GM23338 (cell line): Measurements from ENCODE around the gene CARD9. TPM values are rescaled to one million over a fixed set of nuclear protein-coding genes. Genes with fewer than 3 reads are reported as not detected.

Source experiments
- ATAC-seq: fragments of 200-7000 bp; cut with Tn5 transposase; 3 replicates; pipeline ENCODE4 v1.9.1; 2020
- DNase-seq: peaks from one replicate; pipeline ENCODE4 v3.0.0-alpha.2; 2015; ENCODE audit warnings: low spot score
- H2AFZ ChIP-seq: fragments of 200-600 bp; sonication (generic); 2 replicates; pipeline ENCODE4 v1.8.0; 2016; ENCODE audit warnings: antibody characterized with exemption, mild to moderate bottlenecking, moderate library complexity
- H3F3A ChIP-seq: fragments of 200-600 bp; sonication (generic); replicated peaks from 2 replicates; pipeline ENCODE4 v1.8.0; 2017; ENCODE audit warnings: antibody characterized with exemption, mixed run types, low read depth
- H3K27ac ChIP-seq: fragments of 200-600 bp; sonication (generic); 2 replicates; pipeline ENCODE4 v1.6.1; 2016; ENCODE audit warnings: low read depth
- H3K27me3 ChIP-seq: fragments of 200-600 bp; sonication (generic); 2 replicates; pipeline ENCODE4 v1.8.0; 2016; ENCODE audit warnings: mild to moderate bottlenecking, mixed run types, moderate library complexity; ENCODE audit not compliant: insufficient read depth
- H3K36me3 ChIP-seq: fragments of 200-600 bp; sonication (generic); 2 replicates; pipeline ENCODE4 v1.8.0; 2016; ENCODE audit warnings: mild to moderate bottlenecking; ENCODE audit not compliant: insufficient read depth
- H3K4me1 ChIP-seq: fragments of 200-600 bp; sonication (generic); 2 replicates; pipeline ENCODE4 v1.8.0; 2016; ENCODE audit warnings: mild to moderate bottlenecking, moderate library complexity; ENCODE audit not compliant: insufficient read depth
- H3K4me2 ChIP-seq: fragments of 200-600 bp; sonication (generic); 2 replicates; pipeline ENCODE4 v1.7.1; 2017; ENCODE audit warnings: mixed run types
- H3K4me3 ChIP-seq: fragments of 200-600 bp; sonication (generic); 2 replicates; pipeline ENCODE4 v1.6.1; 2016; ENCODE audit warnings: mixed run types
- H3K79me2 ChIP-seq: fragments of 200-600 bp; sonication (generic); replicated peaks from 2 replicates; pipeline ENCODE4 v1.8.0; 2017; ENCODE audit warnings: mild to moderate bottlenecking; ENCODE audit not compliant: insufficient read depth
- H3K9me2 ChIP-seq: fragments of 200-600 bp; sonication (generic); 2 replicates; pipeline ENCODE4 v1.8.0; 2017; ENCODE audit not compliant: insufficient read depth
- H4K20me1 ChIP-seq: fragments of 200-600 bp; sonication (generic); replicated peaks from 2 replicates; pipeline ENCODE4 v1.8.0; 2017; ENCODE audit warnings: mild to moderate bottlenecking; ENCODE audit not compliant: insufficient read depth
- H3K27ac Mint-ChIP-seq: 2 replicates; pipeline ENCODE4 v1.8.0; 2020; ENCODE audit warnings: inconsistent platforms, mild to moderate bottlenecking, moderate library complexity, mixed read lengths
- H3K27me3 Mint-ChIP-seq: 3 replicates; pipeline ENCODE4 v1.8.0; 2022; ENCODE audit warnings: low read depth, mild to moderate bottlenecking, moderate library complexity, mixed read lengths, inconsistent platforms; ENCODE audit not compliant: insufficient read depth, poor library complexity
- H3K36me3 Mint-ChIP-seq: 3 replicates; pipeline ENCODE4 v1.8.0; 2021; ENCODE audit warnings: low read depth, mild to moderate bottlenecking, inconsistent platforms, moderate library complexity, mixed read lengths
- H3K4me1 Mint-ChIP-seq: 3 replicates; pipeline ENCODE4 v1.8.0; 2020; ENCODE audit warnings: mild to moderate bottlenecking, inconsistent platforms, mixed read lengths
- H3K4me3 Mint-ChIP-seq: 3 replicates; pipeline ENCODE4 v1.8.0; 2021; ENCODE audit warnings: moderate library complexity, mild to moderate bottlenecking, inconsistent platforms, mixed read lengths
- H3K9me3 Mint-ChIP-seq: 3 replicates; pipeline ENCODE4 v1.8.0; 2020; ENCODE audit warnings: moderate library complexity, mild to moderate bottlenecking, inconsistent platforms, mixed read lengths
- CREB1 ChIP-seq: fragments of 250-450 bp; sonication (Bioruptor Pico); IDR thresholded peaks from 2 replicates; pipeline ENCODE4 v1.5.0; 2020; ENCODE audit warnings: low read depth, mild to moderate bottlenecking, moderate library complexity
- CTCF ChIP-seq, 2 experiments: fragments of 200-600 bp in 1 of 2; sonication (generic) in 1 of 2; conservative IDR thresholded peaks; 2 replicates each; pipeline versions ENCODE4 v1.5.1 to v1.6.1; 2016 to 2017; ENCODE audit warnings: antibody characterized with exemption in 2 of 2, low read depth in 2 of 2, mild to moderate bottlenecking in 2 of 2, moderate library complexity in 1 of 2
- ETS1 ChIP-seq: IDR thresholded peaks from 2 replicates; pipeline ENCODE4 v1.6.1; 2016; ENCODE audit warnings: antibody characterized with exemption
- EZH2 ChIP-seq: fragments of 200-600 bp; sonication (generic); IDR thresholded peaks from one replicate; pipeline ENCODE4 v1.8.0; 2017; ENCODE audit warnings: antibody characterized with exemption, mild to moderate bottlenecking, low read depth; ENCODE audit not compliant: unreplicated experiment
- EZH2phosphoT487 ChIP-seq: fragments of 200-600 bp; sonication (generic); IDR thresholded peaks from one replicate; pipeline ENCODE4 v1.8.1; 2018; ENCODE audit warnings: antibody characterized with exemption; ENCODE audit not compliant: unreplicated experiment
- JUNB ChIP-seq: IDR thresholded peaks from one replicate; pipeline ENCODE4 v1.6.1; 2016; ENCODE audit warnings: antibody characterized with exemption; ENCODE audit not compliant: unreplicated experiment
- NANOG ChIP-seq: IDR thresholded peaks from 2 replicates; pipeline ENCODE4 v1.6.1; 2016; ENCODE audit warnings: antibody characterized with exemption, borderline replicate concordance
- POLR2AphosphoS5 ChIP-seq: IDR thresholded peaks from 2 replicates; pipeline ENCODE4 v1.6.1; 2016; ENCODE audit warnings: antibody characterized with exemption, low read depth
- REST ChIP-seq: IDR thresholded peaks from one replicate; pipeline ENCODE4 v1.6.1; 2018; ENCODE audit warnings: antibody characterized with exemption; ENCODE audit not compliant: unreplicated experiment
- STAT1 ChIP-seq: IDR thresholded peaks from one replicate; pipeline ENCODE4 v1.6.1; 2016; ENCODE audit warnings: antibody characterized with exemption; ENCODE audit not compliant: unreplicated experiment
- ZNF114 ChIP-seq: fragments of 250-450 bp; sonication (Bioruptor Pico); IDR thresholded peaks from 2 replicates; pipeline ENCODE4 v1.5.0; 2020; ENCODE audit warnings: mild to moderate bottlenecking, moderate library complexity
- polyA plus RNA-seq: library from polyadenylated mRNA; unstranded; fragments of >200 nt; fragmentation: Nextera tagmentation; extraction: Ambion mirVana; gene quantifications from 2 replicates; pipeline ENCODE4 v1.2.1, GENCODE V29; 2016
- total RNA-seq: library from RNA; depleted of rRNA; stranded (reverse); fragments of >200 nt; shearing (Covaris generic); gene quantifications from 2 replicates; pipeline ENCODE4 v1.2.3, GENCODE V29; 2014

The CARD9 gene
- total and polyA plus RNA-seq, 2 experiments from 2014 or later = 0.49 to 0.63 TPM

DNA sequence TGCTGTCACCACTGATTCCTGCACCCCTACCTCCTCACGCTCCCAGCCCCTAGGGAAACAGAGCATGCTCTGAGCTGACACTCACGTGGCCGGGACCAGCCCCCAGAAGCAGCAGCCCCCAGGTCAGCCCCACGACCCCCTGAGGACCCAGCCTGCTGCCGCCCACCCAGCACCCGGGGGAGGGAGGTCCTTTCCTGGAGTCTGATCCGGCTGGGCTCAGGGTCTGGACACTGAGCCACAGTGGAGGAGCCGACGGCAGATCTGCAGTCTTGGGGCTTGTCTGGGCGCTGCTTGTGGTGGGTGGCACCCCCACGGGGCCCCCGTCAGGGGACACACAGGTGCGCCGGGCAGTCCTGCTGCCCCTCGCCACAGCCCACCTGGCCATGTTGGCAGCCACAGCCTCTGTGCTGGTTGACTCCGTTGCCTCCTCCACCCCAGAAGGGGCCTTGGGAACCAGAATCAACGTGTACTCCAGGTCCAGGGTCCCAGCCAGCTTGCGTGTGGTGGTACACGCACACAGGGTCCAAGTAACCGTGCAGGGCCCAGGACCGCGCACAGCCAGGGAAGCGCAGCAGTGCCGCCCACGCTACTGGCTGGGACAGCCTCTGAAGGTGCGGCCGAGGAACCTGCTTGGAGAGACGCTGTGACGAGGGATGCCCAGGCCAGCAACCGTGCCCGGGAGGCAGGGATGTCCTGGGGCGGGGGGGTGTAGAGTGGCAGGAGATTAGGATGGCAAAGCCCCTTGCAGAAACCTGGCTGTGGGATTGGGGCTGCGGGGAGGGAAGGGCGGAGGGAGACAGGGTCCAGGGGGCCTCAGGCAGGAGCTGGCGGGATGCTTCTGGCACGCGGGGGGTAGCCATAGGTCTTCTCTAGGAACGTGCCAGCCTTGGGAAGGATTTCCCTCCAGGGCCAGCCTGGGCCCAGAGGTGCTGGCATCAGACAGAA lies 13.4 kb downstream of the CARD9 start:
- Histone ChIP-seq H3K4me1 (no peaks in the 10 kb centered on the region; the same call in 1 of the 2 replicates), H3K27ac (no peak overlapping the region), H3K4me3 (no peak overlapping the region), H3K36me3 (no peaks in the 10 kb centered on the region), H3F3A (no peaks in the 10 kb centered on the region), H4K20me1 (no peaks in the 10 kb centered on the region), H3K4me2 (no peak overlapping the region), H2AFZ (no peak overlapping the region), H3K79me2 (no peaks in the 10 kb centered on the region), H3K27me3 (no peaks in the 10 kb centered on the region), H3K9me2 (no peaks in the 10 kb centered on the region)
- H3K4me1 Mint-ChIP-seq = peaks cover 6% of the 10 kb centered on the region; the same call in 1 of the 3 replicates
- H3K27me3 Mint-ChIP-seq = peaks cover 9% of the 10 kb centered on the region
- H3K27ac Mint-ChIP-seq = no peak overlapping the region
- DNase-seq = no peak
- no peaks in the 10 kb centered on the region for H3K9me3 Mint-ChIP-seq
- TF ChIP-seq ETS1 (no peak), STAT1 (no peak), EZH2phosphoT487 (no peak), POLR2AphosphoS5 (no peak; the same call in 1 of the 2 replicates), CTCF (conservative IDR thresholded peaks at IDR 0.05; ENCODE audit: low read depth in 2 of 2) (no peak), CREB1 (CRISPR knock-in tag) (no peak), JUNB (no peak), EZH2 (no peak), ZNF114 (CRISPR knock-in tag) (no peak)
- ATAC-seq = no peak
- no peaks in the 10 kb centered on the region for H3K36me3 Mint-ChIP-seq
- H3K4me3 Mint-ChIP-seq = no peak overlapping the region

- no peak overlapping the region for H2AFZ ChIP-seq
- DNase-seq (no peak), ATAC-seq (no peak)
- H3K36me3 ChIP-seq = no peaks in the 10 kb centered on the region
- no peaks in the 10 kb centered on the region for H3K79me2 ChIP-seq
- H3K27me3 Mint-ChIP-seq = peaks cover 8% of the 10 kb centered on the region
- H3K4me3 ChIP-seq = no peak overlapping the region
- no peaks in the 10 kb centered on the region for H4K20me1 ChIP-seq
- no peaks in the 10 kb centered on the region for H3K27me3 ChIP-seq
- H3K4me3 Mint-ChIP-seq = no peak overlapping the region
- peaks cover 6% of the 10 kb centered on the region; the same call in 1 of the 3 replicates for H3K4me1 Mint-ChIP-seq
- no peaks in the 10 kb centered on the region for H3F3A ChIP-seq
- H3K9me2 ChIP-seq = no peaks in the 10 kb centered on the region
- H3K27ac Mint-ChIP-seq = no peak overlapping the region
- no peaks in the 10 kb centered on the region for H3K4me1 ChIP-seq
- H3K27ac ChIP-seq = no peak overlapping the region
- H3K4me2 ChIP-seq = no peak overlapping the region
- H3K9me3 Mint-ChIP-seq = no peaks in the 10 kb centered on the region
- H3K36me3 Mint-ChIP-seq = no peaks in the 10 kb centered on the region
- no peak for TF ChIP-seq ZNF114 (CRISPR knock-in tag)
- no peak for TF ChIP-seq NANOG
- no peak for TF ChIP-seq ETS1
- TF ChIP-seq STAT1 = no peak
- TF ChIP-seq CREB1 (CRISPR knock-in tag) = no peak
- no peak for TF ChIP-seq EZH2phosphoT487
- no peak for TF ChIP-seq REST
- TF ChIP-seq EZH2 = no peak
- TF ChIP-seq JUNB = no peak
Measured at GRCh38 chr9:136358888-136359287, 14.6 kb downstream of the CARD9 start.
